Upper lobe of right lung (tissue), 1 donor: ENCODE results near the gene LZTS2. TPM values are rescaled to one million over a fixed set of nuclear protein-coding genes. Genes with fewer than 3 reads are reported as not detected.

Source experiments
- ATAC-seq: fragments of 200-7000 bp; cut with Tn5 transposase; one replicate; pipeline ENCODE4 v1.9.1; 2020; ENCODE audit warnings: mild to moderate bottlenecking, moderate library complexity
- DNase-seq: peaks from one replicate; pipeline ENCODE4 v3.0.0-alpha.2; 2020
- H3K27ac ChIP-seq: fragments of 200-600 bp; one replicate; pipeline ENCODE4 v1.8.0; 2022
- H3K27me3 ChIP-seq: fragments of 200-600 bp; one replicate; pipeline ENCODE4 v1.8.0; 2022; ENCODE audit warnings: mild to moderate bottlenecking
- H3K36me3 ChIP-seq: fragments of 200-600 bp; one replicate; pipeline ENCODE4 v1.8.0; 2022
- H3K4me1 ChIP-seq: fragments of 200-600 bp; one replicate; pipeline ENCODE4 v1.8.0; 2022
- H3K4me3 ChIP-seq: fragments of 200-600 bp; one replicate; pipeline ENCODE4 v1.8.0; 2022; ENCODE audit warnings: mild to moderate bottlenecking
- H3K9me3 ChIP-seq: fragments of 200-600 bp; one replicate; pipeline ENCODE4 v1.8.0; 2022
- CTCF ChIP-seq: fragments of 200-600 bp; IDR thresholded peaks from one replicate; pipeline ENCODE4 v1.8.0; 2022; ENCODE audit warnings: antibody characterized with exemption
- intact Hi-C: fragments of 100-400 bp; cut with DNase I; formaldehyde crosslinking; loops from one replicate; pipeline ENCODE4 v1.11.0; 2022
- total RNA-seq: library from RNA; stranded (reverse); fragmentation: NEBNext Ultra II Directional; extraction: Animal tissue kit (Norgen Biotek cat#: 25700); gene quantifications from one replicate; pipeline ENCODE4 v1.2.1, GENCODE V29; 2021
- donor health status: DM: no; HTN: yes; CAD: no; lungs with severe emphysema.

Gene LZTS2
- total RNA-seq, 1 donor from 2014 or later: 50.0 TPM

GRCh38 chr10:101022967-101023705 is 23.5 kb downstream of the LZTS2 start:
- Histone ChIP-seq H3K27me3 (peaks cover 8% of the 10 kb centered on the region), H3K4me3 (no peak overlapping the region), H3K36me3 (no peaks in the 10 kb centered on the region), H3K9me3 (no peaks in the 10 kb centered on the region), H3K4me1 (peaks cover 4% of the 10 kb centered on the region), H3K27ac (no peak overlapping the region)
- intact Hi-C loops: no loop called here
- TF ChIP-seq CTCF: no peak
- ATAC-seq (no peak), DNase-seq (no peak)

GRCh38 chr10:101027106-101027720 is 27.6 kb downstream of the LZTS2 start:
- ATAC-seq (no peak), DNase-seq (no peak)
- H3K27ac ChIP-seq: no peak overlapping the region
- H3K9me3 ChIP-seq: no peaks in the 10 kb centered on the region
- no peaks in the 10 kb centered on the region for H3K36me3 ChIP-seq
- H3K4me3 ChIP-seq: no peak overlapping the region
- intact Hi-C loops: no loop called here
- H3K4me1 ChIP-seq: peaks cover 5% of the 10 kb centered on the region
- no peaks in the 10 kb centered on the region for H3K27me3 ChIP-seq
- no peak for TF ChIP-seq CTCF

GRCh38 chr10:101028446-101029337 is 29.1 kb downstream of the LZTS2 start:
- DNase-seq (no peak), ATAC-seq (no peak)
- Histone ChIP-seq H3K36me3 (no peaks in the 10 kb centered on the region), H3K4me3 (no peak overlapping the region), H3K27ac (no peak overlapping the region), H3K27me3 (no peaks in the 10 kb centered on the region), H3K9me3 (no peaks in the 10 kb centered on the region), H3K4me1 (peaks cover 13% of the 10 kb centered on the region)
- intact Hi-C loops: no loop called here
- TF ChIP-seq CTCF: no peak

- no peaks in the 10 kb centered on the region for H3K27me3 ChIP-seq
- no peaks in the 10 kb centered on the region for H3K9me3 ChIP-seq
- intact Hi-C loops: loop anchor here (5.0 kb wide), 1 partner anchor 38 kb away; no protein-coding TSS in a partner anchor
- ATAC-seq (no peak), DNase-seq (no peak)
- no peak overlapping the region for H3K27ac ChIP-seq
- peaks cover 13% of the 10 kb centered on the region for H3K4me1 ChIP-seq
- no peak overlapping the region for H3K4me3 ChIP-seq
- peaks cover 2% of the 10 kb centered on the region for H3K36me3 ChIP-seq
- TF ChIP-seq CTCF: no peak
These were observed 30.1 kb downstream of the LZTS2 start for GRCh38 chr10:101029520-101030295.

GRCh38 chr10:101030496-101031127 is 31.0 kb downstream of the LZTS2 start:
- Histone ChIP-seq H3K4me1 (peaks cover 13% of the 10 kb centered on the region), H3K36me3 (peaks cover 11% of the 10 kb centered on the region), H3K27ac (peak overlapping the region; percentile 94), H3K4me3 (peak overlapping the region; percentile 89), H3K9me3 (no peaks in the 10 kb centered on the region), H3K27me3 (no peaks in the 10 kb centered on the region)
- TF ChIP-seq CTCF: no peak
- ATAC-seq (no peak), DNase-seq (no peak)
- intact Hi-C loops: loop anchor here (5.0 kb wide), 1 partner anchor 37 kb away; no protein-coding TSS in a partner anchor
